Neural progenitor cell (in vitro differentiated cells): ENCODE data around the gene C17orf50. TPM values are rescaled to one million over a fixed set of nuclear protein-coding genes. Genes with fewer than 3 reads are reported as not detected.

Experiments
- DNase-seq: peaks from one replicate; pipeline ENCODE4 v3.0.0-alpha.2; 2016; ENCODE audit warnings: low spot score
- H2AFZ ChIP-seq: fragments of 200-600 bp; sonication (generic); replicated peaks from 2 replicates; pipeline ENCODE4 v1.6.1; 2016; ENCODE audit warnings: antibody characterized with exemption
- H3F3A ChIP-seq: fragments of 200-600 bp; sonication (generic); 2 replicates; pipeline ENCODE4 v1.6.1; 2016; ENCODE audit warnings: antibody characterized with exemption, low read depth
- H3K27ac ChIP-seq: fragments of 200-600 bp; sonication (generic); 2 replicates; pipeline ENCODE4 v1.5.1; 2016; ENCODE audit warnings: mild to moderate bottlenecking
- H3K27me3 ChIP-seq: fragments of 200-600 bp; sonication (generic); 2 replicates; pipeline ENCODE4 v1.6.1; 2016; ENCODE audit warnings: mild to moderate bottlenecking, moderate library complexity
- H3K36me3 ChIP-seq: fragments of 200-600 bp; sonication (generic); 2 replicates; pipeline ENCODE4 v1.5.1; 2016
- H3K4me1 ChIP-seq: fragments of 200-600 bp; sonication (generic); 2 replicates; pipeline ENCODE4 v1.6.1; 2016; ENCODE audit warnings: mixed run types
- H3K4me2 ChIP-seq: fragments of 200-600 bp; sonication (generic); 2 replicates; pipeline ENCODE4 v1.6.1; 2016
- H3K4me3 ChIP-seq: fragments of 200-600 bp; sonication (generic); 2 replicates; pipeline ENCODE4 v1.5.1; 2016
- H3K79me2 ChIP-seq: fragments of 200-600 bp; sonication (generic); 2 replicates; pipeline ENCODE4 v1.6.1; 2016; ENCODE audit warnings: low read depth
- H3K9ac ChIP-seq: fragments of 200-600 bp; sonication (generic); 2 replicates; pipeline ENCODE4 v1.6.1; 2016
- H3K9me3 ChIP-seq: fragments of 200-600 bp; sonication (generic); 2 replicates; pipeline ENCODE4 v1.5.1; 2016; ENCODE audit warnings: low read depth
- H4K20me1 ChIP-seq: fragments of 200-600 bp; sonication (generic); 2 replicates; pipeline ENCODE4 v1.6.1; 2016; ENCODE audit warnings: low read depth
- H3K27ac Mint-ChIP-seq: 3 replicates; pipeline ENCODE4 v1.8.0; 2021; ENCODE audit warnings: mixed read lengths
- H3K27me3 Mint-ChIP-seq: 2 replicates; pipeline ENCODE4 v1.8.0; 2022; ENCODE audit warnings: low read depth, mild to moderate bottlenecking, inconsistent platforms, moderate library complexity, mixed read lengths; ENCODE audit not compliant: insufficient read depth
- H3K36me3 Mint-ChIP-seq: 3 replicates; pipeline ENCODE4 v1.8.0; 2021; ENCODE audit warnings: mixed read lengths
- H3K4me1 Mint-ChIP-seq: 3 replicates; pipeline ENCODE4 v1.8.0; 2021; ENCODE audit warnings: mixed read lengths
- H3K4me3 Mint-ChIP-seq: 3 replicates; pipeline ENCODE4 v1.8.0; 2021; ENCODE audit warnings: mild to moderate bottlenecking, moderate library complexity, mixed read lengths
- H3K9me3 Mint-ChIP-seq: 3 replicates; pipeline ENCODE4 v1.8.0; 2020; ENCODE audit warnings: mixed read lengths
- CTCF ChIP-seq: fragments of 200-600 bp; sonication (generic); IDR thresholded peaks from 2 replicates; pipeline ENCODE4 v1.5.1; 2017; ENCODE audit warnings: antibody characterized with exemption, mild to moderate bottlenecking
- EZH2 ChIP-seq: fragments of 200-600 bp; sonication (generic); IDR thresholded peaks from 2 replicates; pipeline ENCODE4 v1.6.1; 2017; ENCODE audit warnings: antibody characterized with exemption, mild to moderate bottlenecking, moderate library complexity
- EZH2phosphoT487 ChIP-seq: fragments of 200-600 bp; sonication (generic); IDR thresholded peaks from 2 replicates; pipeline ENCODE4 v1.6.1; 2017; ENCODE audit warnings: antibody characterized with exemption
- total RNA-seq: library from RNA; depleted of rRNA; stranded (reverse); fragments of >200 nt; gene quantifications from 2 replicates; pipeline ENCODE4 v1.2.3, GENCODE V29; 2015; ENCODE audit warnings: low replicate concordance

Gene C17orf50
- total RNA-seq, 1 donor from 2014 or later = not detected

GRCh38 chr17:35714988-35715387 lies 45.7 kb upstream of the C17orf50 start:
- H3K27me3 Mint-ChIP-seq = no peaks in the 10 kb centered on the region
- peaks cover 13% of the 10 kb centered on the region for H3K4me1 Mint-ChIP-seq

GRCh38 chr17:35715416-35715815 lies 45.3 kb upstream of the C17orf50 start:
- DNase-seq = peak; percentile 91
- Histone ChIP-seq H3K36me3 (no peaks in the 10 kb centered on the region), H3K27ac (no peak overlapping the region), H3F3A (peaks cover 15% of the 10 kb centered on the region), H3K9me3 (no peaks in the 10 kb centered on the region), H3K9ac (no peak overlapping the region), H3K4me1 (peaks cover 26% of the 10 kb centered on the region), H3K4me3 (peak overlapping the region; percentile 11), H3K79me2 (no peaks in the 10 kb centered on the region), H4K20me1 (peaks cover 19% of the 10 kb centered on the region), H2AFZ (no peak overlapping the region), H3K4me2 (peak overlapping the region; percentile 65), H3K27me3 (no peaks in the 10 kb centered on the region)
- H3K27ac Mint-ChIP-seq = no peak overlapping the region
- H3K27me3 Mint-ChIP-seq = no peaks in the 10 kb centered on the region
- peaks cover 13% of the 10 kb centered on the region for H3K4me1 Mint-ChIP-seq
- H3K9me3 Mint-ChIP-seq = no peaks in the 10 kb centered on the region
- TF ChIP-seq EZH2 (no peak), EZH2phosphoT487 (no peak), CTCF (no peak)
- H3K4me3 Mint-ChIP-seq = no peak overlapping the region
- peaks cover 15% of the 10 kb centered on the region for H3K36me3 Mint-ChIP-seq

More at GRCh38 chr17:35714988-35715387, 45.7 kb upstream of the C17orf50 start:
- Histone ChIP-seq H4K20me1 (peaks cover 17% of the 10 kb centered on the region), H3K9me3 (no peaks in the 10 kb centered on the region), H3K27ac (no peak overlapping the region), H3K9ac (no peak overlapping the region), H3K27me3 (no peaks in the 10 kb centered on the region), H2AFZ (no peak overlapping the region), H3F3A (peaks cover 19% of the 10 kb centered on the region), H3K4me2 (peak overlapping the region; percentile 65), H3K79me2 (no peaks in the 10 kb centered on the region), H3K4me1 (peaks cover 26% of the 10 kb centered on the region), H3K4me3 (peak overlapping the region; percentile 11), H3K36me3 (peaks cover 3% of the 10 kb centered on the region)
- Mint-ChIP-seq H3K4me3 (no peak overlapping the region), H3K27ac (no peak overlapping the region), H3K9me3 (no peaks in the 10 kb centered on the region), H3K36me3 (peaks cover 17% of the 10 kb centered on the region)
- no peak for TF ChIP-seq EZH2
- no peak for TF ChIP-seq CTCF
- no peak for TF ChIP-seq EZH2phosphoT487
- no peak for DNase-seq

GRCh38 chr17:35716173-35716572 lies 44.5 kb upstream of the C17orf50 start:
- no peak for DNase-seq
- H3K27ac Mint-ChIP-seq = no peak overlapping the region
- no peaks in the 10 kb centered on the region for H3K79me2 ChIP-seq
- no peaks in the 10 kb centered on the region for H3K9me3 Mint-ChIP-seq
- no peak overlapping the region for H3K4me3 Mint-ChIP-seq
- H3K27ac ChIP-seq = no peak overlapping the region
- no peak for TF ChIP-seq CTCF
- no peak for TF ChIP-seq EZH2phosphoT487
- TF ChIP-seq EZH2 = no peak
- peaks cover 26% of the 10 kb centered on the region for H3K4me1 ChIP-seq
- H3K4me1 Mint-ChIP-seq = peaks cover 11% of the 10 kb centered on the region
- no peaks in the 10 kb centered on the region for H3K27me3 ChIP-seq
- H2AFZ ChIP-seq = no peak overlapping the region
- peaks cover 11% of the 10 kb centered on the region for H3K36me3 Mint-ChIP-seq
- no peaks in the 10 kb centered on the region for H3K36me3 ChIP-seq
- H4K20me1 ChIP-seq = peaks cover 19% of the 10 kb centered on the region
- no peaks in the 10 kb centered on the region for H3K27me3 Mint-ChIP-seq
- H3K4me3 ChIP-seq = no peak overlapping the region
- H3K9ac ChIP-seq = no peak overlapping the region
- no peak overlapping the region for H3K4me2 ChIP-seq
- peaks cover 7% of the 10 kb centered on the region for H3F3A ChIP-seq
- no peaks in the 10 kb centered on the region for H3K9me3 ChIP-seq
